ENCODE measurements around the gene CACNA1C. TPM values are rescaled to one million over a fixed set of nuclear protein-coding genes. Genes with fewer than 3 reads are reported as not detected.

The CACNA1C gene
- total and polyA plus RNA-seq, 10 of the 15 experiments (the other 5 are each of a cell fraction or from before 2014, with no cell fraction given) = under 0.01 to 0.15 (median 0.09) TPM; not detected in 5

- TF ChIP-seq, protein P1, sequence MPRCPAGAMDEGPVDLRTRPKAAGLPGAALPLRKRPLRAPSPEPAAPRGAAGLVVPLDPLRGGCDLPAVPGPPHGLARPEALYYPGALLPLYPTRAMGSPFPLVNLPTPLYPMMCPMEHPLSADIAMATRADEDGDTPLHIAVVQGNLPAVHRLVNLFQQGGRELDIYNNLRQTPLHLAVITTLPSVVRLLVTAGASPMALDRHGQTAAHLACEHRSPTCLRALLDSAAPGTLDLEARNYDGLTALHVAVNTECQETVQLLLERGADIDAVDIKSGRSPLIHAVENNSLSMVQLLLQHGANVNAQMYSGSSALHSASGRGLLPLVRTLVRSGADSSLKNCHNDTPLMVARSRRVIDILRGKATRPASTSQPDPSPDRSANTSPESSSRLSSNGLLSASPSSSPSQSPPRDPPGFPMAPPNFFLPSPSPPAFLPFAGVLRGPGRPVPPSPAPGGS (IDR thresholded peaks at IDR 0.05; ENCODE audit: borderline replicate concordance, insufficient read depth, low read depth, low read length, poor library complexity, severe bottlenecking) = no peak
- TF ChIP-seq SMARCA5 (IDR thresholded peaks at IDR 0.05) = no peak
Observed at GRCh38 chr12:2567711-2568110, 514.9 kb downstream of the CACNA1C start (continued).

GRCh38 chr12:2570562-2570961 is 517.8 kb downstream of the CACNA1C start:
- H3K4me2 ChIP-seq (ENCODE audit: control insufficient read depth, insufficient read depth) = no peak overlapping the region
- CTCF ChIA-PET = interaction anchor here (0.6 to 1.5 kb wide), 3 partner anchors 10 to 376 kb away, joined by 3 read pairs; no protein-coding TSS in a partner anchor

More at GRCh38 chr12:2570562-2570961, 517.8 kb downstream of the CACNA1C start:
- Histone ChIP-seq H3K27ac (ENCODE audit: control insufficient read depth, insufficient read depth) (no peak overlapping the region), H3K4me3 (no peak overlapping the region), H2AFZ (ENCODE audit: control insufficient read depth, low read depth, low read length) (no peak overlapping the region), H3K36me3 (ENCODE audit: control insufficient read depth in 2 of 2, insufficient read depth in 2 of 2, low read length in 1 of 2) (no peaks in the 10 kb centered on the region), H3K27me3 (replicated peaks in 1 of 2; ENCODE audit: control insufficient read depth in 2 of 2, insufficient read depth in 2 of 2, low read length in 1 of 2) (peaks cover 0 to 2% of the 10 kb centered on the region in 2 experiments; a peak in 2 of 4 replicates), H3K4me1 (ENCODE audit: control insufficient read depth, insufficient read depth, low read length) (no peaks in the 10 kb centered on the region), H3K9me3 (replicated peaks; ENCODE audit: control insufficient read depth, insufficient read depth, low read length) (no peaks in the 10 kb centered on the region), H4K20me1 (ENCODE audit: control insufficient read depth, insufficient read depth) (no peaks in the 10 kb centered on the region), H3K9ac (ENCODE audit: control insufficient read depth, insufficient read depth, low read length) (no peak overlapping the region), H3K79me2 (ENCODE audit: control insufficient read depth, insufficient read depth, low read length) (no peaks in the 10 kb centered on the region)
- ChIA-PET RAD21 (ENCODE audit: unreplicated experiment) (no interaction called here), POLR2A (no interaction called here), SMC1A (ENCODE audit: uncharacterized antibody, unreplicated experiment) (no interaction called here)
- WGBS (ENCODE audit: insufficient coverage, insufficient replicate concordance, low lambda C conversion rate, missing lambda C conversion rate) = 12% methylated on average over 7 of the region's 7 CpGs
- DNase-seq (ENCODE audit: low read depth, low spot score) = no peak
- in situ Hi-C loops (cut with MboI) (no loop called here), intact Hi-C loops (cut with micrococcal nuclease; ENCODE audit: unreplicated experiment) (no loop called here)
- ATAC-seq = no peak
- FAIRE-seq = no peak
- TF ChIP-seq MTA3 (IDR thresholded peaks at IDR 0.05; ENCODE audit: borderline replicate concordance, low read length) (no peak), RELB (IDR thresholded peaks at IDR 0.05; ENCODE audit: low read depth) (no peak), ATF2 (IDR thresholded peaks at IDR 0.05; ENCODE audit: low read length) (no peak), ZNF384 (IDR thresholded peaks at IDR 0.05; ENCODE audit: borderline replicate concordance, low read depth, low read length) (no peak), ZNF592 (IDR thresholded peaks at IDR 0.05) (no peak)
- BruUV-seq (replicated peaks) = no TSS peak

Data from GM12878 (cell line).